ENCODE results near the gene HPN.
"Not testable (repeated sequence)": the region's sequence is repeated elsewhere in the genome, so short reads cannot be mapped to it uniquely, and the experiment has no call there.

HPN gene

DNA sequence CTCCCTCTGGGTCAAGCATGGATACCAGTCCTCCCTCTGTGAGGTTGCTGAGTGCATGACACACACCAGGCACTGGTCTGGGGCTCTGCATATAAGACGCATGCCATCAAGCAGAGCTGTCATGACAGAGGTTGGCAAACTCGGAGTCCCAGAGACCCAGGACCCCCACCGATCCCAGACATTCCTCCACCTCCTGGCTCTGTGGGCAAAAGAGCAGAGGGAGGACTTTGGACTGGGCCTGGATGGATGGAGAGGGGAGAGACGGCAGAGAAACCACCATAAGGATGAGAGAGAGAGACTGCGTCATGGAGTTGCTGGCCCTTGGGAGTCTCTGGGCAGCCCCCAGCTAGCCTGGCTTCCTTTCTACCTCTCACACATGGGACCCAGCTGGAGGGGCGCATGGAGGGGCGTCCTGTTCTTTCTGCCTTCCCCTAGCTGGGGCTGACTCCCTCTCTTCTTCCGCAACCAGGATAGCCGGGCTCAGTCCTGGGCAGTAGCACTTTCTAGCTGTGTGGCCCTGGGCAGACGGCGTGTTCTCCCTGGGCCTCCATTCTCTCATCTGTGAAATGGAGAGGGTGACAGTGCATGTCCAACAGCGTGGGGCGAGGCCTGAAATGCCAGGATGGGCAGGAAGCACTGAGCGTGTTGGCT is 1.6 kb downstream of the HPN start:
- no peak for DNase-seq (ENCODE audit: low spot score)

DNA sequence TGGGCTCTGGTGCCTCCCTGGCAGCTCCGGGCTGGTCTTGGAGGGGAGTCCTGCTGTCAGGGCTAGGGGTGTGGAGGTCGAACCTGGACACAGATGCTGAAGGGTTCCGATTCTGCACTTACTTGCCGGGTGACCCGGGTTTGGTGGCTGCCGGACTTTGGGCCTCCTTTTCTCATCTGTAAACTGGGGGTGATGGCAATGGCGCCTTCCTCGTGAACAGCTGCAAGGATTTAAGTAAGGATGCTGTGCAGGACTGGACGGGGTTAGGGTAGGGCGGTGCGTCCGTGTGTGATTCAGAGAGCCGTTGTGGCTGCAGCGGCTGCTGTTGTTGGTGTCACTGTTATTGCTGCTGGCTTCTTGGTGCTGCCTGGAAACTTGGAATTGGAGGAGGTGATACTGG is 2.4 kb downstream of the HPN start:
- DNase-seq (ENCODE audit: low spot score) = no peak

DNA sequence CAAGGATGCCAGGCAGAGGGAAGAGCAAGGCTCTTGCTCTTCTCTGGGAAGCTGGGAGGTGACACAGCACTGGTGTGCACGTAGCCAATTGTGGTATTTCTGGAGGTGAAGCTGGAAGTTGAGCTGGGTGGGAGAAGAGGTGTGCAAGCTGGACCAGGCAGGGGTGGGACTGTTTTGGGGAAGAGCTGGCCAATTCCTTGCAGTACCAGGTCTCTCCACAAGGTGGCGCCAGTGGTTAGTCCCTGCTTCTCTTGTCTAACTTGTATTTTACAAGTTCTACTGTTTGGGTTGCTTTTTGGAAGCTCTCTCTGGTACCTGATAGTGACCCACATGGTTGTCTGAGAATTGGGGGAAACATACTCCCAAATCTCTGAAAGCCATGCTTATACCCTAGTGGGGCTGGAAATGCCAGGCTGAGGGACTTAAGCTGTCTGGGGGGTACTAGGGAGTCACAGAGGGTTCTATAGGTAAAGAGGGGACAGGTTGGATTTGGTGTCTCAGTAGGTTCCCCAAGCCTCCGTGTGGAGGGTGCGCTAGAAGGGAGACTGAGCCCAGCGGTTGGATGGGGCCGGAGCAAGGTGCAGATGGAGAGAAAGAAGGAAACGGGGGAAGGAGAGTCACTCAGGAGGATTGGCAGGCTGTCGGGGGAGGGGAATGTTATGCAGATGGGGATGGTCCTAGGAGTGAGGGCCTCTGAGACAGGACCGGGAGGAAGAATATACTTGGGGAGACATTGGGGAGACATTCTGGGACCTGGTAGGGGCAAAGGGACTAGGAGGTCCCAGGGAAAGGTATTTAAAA is 3.0 kb downstream of the HPN start:
- DNase-seq (ENCODE audit: low spot score) = peak; percentile 78

GRCh38 chr19:35045667-35046300 is 4.3 kb downstream of the HPN start:
- peak; percentile 80 for DNase-seq (ENCODE audit: low spot score)

DNA sequence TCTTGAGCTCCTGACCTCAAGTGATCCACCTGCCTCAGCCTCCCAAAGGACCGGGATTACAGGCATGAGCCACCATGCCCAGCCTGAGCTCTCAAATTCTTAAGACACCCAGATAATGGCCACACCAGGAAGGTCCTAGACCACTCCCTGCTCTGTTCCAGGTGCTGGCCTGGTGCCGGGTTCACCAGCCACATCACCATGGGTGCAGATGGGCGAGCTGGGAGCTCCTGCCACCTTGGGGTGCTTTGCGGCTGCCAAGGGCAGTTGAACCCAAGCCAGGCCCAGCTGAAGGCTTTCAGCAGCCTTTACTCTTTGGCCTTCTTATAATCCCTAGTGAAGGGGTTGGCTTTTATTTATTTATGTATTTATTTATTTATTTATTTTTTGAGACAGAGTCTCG is 4.9 kb downstream of the HPN start:
- no peak for DNase-seq (ENCODE audit: low spot score)

DNA sequence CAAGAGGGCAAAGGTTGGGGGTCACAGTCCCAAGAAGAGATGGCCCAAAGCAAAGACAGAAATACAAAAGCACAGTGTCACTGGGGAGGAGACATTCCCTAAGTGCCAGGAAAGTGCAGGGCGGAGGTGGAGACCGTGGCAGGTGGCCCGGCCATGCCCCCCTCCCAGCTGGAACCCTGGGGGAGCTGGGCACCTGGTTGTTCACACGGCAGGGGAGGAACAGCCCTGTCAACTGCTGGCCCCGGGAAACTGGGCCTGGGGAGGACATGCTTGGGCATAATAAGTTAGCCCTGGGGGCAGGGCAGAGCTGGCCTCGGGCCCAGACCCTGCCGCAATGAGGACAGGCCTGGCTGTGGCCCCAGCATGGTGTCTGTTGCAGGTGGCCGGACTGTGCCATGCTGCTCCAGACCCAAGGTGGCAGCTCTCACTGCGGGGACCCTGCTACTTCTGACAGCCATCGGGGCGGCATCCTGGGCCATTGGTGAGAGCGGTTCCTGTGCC is 7.4 kb downstream of the HPN start:
- no peak for DNase-seq (ENCODE audit: low spot score)

DNA sequence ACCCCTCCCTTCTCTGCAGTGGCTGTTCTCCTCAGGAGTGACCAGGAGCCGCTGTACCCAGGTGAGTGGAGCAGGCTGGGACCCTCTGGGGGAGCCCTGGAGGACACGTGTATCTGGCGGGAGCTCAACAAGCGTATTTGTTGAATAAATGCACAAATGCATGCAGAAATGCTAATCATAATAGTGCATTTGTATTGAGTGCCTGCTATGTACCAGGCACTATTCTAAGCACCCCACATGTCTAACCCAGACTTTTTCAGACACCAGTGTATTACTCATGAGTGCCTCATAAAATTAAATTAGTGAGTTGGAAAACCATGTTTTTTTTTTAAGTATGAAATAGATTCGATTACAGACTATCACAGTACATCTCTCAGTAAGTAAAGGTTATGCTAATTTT is 7.9 kb downstream of the HPN start:
- DNase-seq (ENCODE audit: low spot score) = no peak

DNA sequence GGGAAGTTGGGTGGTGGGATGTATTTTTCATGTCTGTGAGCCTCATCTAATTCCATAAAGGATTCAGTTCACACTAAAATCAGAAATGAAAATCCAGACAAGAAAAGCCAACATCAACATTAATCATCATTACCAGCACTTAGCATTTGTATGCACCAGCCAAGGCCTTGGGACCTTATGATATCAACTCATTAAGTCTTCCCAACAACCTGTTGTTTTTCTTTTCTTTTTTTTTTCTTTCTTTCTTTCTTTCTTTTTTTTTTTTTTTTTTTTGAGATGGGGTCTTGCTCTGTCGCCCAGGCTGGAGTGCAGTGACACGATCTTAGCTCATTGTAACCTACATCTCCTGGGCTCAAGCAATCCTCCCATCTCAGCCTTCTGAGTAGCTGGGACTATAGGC is 9.1 kb downstream of the HPN start:
- not testable (repeated sequence) for DNase-seq (ENCODE audit: low spot score)

GRCh38 chr19:35051268-35051667 is 9.7 kb downstream of the HPN start:
- DNase-seq (ENCODE audit: low spot score) = not testable (repeated sequence)

DNA sequence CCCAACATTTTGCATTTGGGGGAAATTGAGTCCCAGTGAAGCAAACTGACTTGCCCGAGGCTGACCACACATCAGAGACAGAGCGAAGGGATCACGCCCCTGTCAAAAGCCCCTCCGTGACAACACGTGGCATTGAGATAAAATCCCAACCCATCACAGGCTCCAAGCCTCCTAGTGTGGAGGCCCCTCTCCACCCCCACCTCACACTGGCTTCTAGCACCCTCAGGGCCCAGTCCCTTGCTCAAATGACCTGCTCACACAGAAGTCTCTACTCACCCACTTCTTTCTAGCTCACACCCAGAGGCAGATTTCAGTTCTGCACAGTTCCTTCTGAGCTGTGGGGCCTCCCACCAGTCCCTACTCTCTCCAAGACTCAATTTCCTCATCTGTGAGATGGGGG is 10.3 kb downstream of the HPN start:
- DNase-seq (ENCODE audit: low spot score) = no peak

DNA sequence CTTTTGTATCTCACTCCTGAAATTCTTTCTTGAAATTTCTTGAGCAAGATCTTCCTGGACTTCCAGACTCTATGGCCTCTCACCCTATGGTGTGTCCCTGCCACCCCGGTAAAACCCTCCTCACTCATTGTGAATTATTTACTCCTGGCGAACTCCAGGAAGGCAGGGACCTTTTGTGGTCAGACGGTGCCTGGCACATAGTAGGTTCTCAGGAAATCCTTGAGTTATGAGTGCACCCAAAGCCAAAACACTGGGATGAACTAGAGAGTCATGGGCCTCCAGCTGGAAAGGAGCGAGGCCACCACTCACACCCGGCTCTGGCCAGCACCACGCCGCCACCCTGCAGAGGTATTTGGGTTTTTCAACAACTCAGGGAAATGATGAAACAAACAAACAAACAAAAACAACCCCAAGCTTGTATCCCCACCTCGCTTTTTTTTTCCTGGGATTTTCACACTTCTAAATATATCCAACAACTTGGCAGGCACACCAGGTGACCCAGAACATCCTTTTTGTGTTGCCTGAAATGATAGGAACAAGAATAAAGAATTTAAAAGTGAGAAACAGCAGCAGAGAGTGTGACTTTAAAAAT is 11.2 kb downstream of the HPN start:
- DNase-seq (ENCODE audit: low spot score) = no peak

DNA sequence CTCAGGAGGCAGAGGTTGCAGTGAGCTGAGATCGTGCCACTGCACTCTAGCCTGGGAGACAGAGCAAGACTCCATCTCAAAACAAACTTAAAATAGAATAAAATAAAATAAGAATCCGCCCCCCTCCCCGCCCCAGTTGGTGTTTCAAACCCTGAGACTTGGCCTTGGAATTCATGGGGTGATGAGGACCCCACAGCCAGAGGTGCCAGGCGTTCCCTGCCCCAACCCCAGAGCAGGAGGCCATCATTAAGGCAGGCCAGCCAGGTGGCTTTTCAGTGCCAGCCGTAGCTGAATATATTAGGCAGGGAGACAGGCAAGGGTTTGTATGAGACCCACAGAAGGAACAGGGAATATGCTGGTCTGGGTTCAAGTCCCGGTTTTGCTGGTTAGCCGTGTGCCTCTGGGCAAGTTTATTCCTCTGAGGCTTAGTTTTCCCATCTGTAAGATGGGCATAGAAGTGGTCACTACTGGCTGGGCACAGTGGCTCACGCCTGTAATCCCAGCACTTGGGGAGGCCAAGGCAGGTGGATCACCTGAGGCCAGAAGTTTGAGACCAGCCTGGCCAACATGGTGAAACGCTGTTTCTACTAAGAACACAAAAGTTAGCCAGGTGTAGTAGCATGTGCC is 12.3 kb downstream of the HPN start:
- no peak for DNase-seq (ENCODE audit: low spot score)

GRCh38 chr19:35054626-35055025 is 13.1 kb downstream of the HPN start:
- DNase-seq (ENCODE audit: low spot score) = no peak

DNA sequence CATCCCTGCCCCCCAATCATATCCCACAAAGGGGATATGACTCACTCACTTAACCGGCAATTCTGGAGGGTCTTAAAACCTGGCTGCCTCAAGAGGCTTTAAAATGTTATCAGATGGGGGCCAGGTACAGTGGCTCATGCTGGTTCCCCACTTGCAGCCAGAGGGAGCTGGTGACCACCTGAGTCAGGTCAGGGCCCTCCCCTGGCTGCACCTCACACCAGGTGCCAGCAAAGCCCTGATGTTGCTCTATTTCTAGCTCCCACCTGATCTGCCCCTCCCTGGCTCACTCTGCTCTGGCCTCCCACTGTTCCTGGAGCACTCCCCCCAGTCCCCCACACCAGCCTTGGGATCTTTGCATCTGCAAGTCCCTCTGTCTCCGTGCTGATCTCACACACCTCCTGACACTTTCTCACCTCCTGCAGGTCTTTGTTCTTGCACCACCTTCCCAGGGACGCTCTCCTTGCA is 14.2 kb downstream of the HPN start:
- DNase-seq (ENCODE audit: low spot score) = no peak

- DNase-seq (ENCODE audit: low spot score) = no peak
These were observed 15.1 kb downstream of the HPN start for GRCh38 chr19:35056513-35057063.

DNA sequence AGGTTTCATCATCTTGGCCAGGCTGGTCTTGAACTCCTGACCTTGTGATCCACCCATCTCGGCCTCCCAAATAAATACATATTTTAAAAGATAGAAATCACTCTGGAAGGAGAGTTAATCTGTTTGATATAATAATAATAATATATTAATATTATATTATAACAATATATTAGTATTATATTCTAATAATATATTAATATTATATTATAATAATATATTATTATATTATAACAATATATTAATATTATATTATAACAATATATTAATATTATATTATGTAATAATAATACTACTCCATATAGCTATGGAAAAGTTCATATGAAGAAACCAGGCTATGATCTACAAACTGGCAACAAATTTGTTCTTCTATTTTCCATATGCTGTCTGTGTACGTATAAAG is 16.8 kb downstream of the HPN start:
- no peak for DNase-seq (ENCODE audit: low spot score)

GRCh38 chr19:35059006-35059798 is 17.7 kb downstream of the HPN start:
- no peak for DNase-seq (ENCODE audit: low spot score)

- DNase-seq (ENCODE audit: low spot score) = no peak
These were observed 18.2 kb downstream of the HPN start for GRCh38 chr19:35059799-35060091.

DNA sequence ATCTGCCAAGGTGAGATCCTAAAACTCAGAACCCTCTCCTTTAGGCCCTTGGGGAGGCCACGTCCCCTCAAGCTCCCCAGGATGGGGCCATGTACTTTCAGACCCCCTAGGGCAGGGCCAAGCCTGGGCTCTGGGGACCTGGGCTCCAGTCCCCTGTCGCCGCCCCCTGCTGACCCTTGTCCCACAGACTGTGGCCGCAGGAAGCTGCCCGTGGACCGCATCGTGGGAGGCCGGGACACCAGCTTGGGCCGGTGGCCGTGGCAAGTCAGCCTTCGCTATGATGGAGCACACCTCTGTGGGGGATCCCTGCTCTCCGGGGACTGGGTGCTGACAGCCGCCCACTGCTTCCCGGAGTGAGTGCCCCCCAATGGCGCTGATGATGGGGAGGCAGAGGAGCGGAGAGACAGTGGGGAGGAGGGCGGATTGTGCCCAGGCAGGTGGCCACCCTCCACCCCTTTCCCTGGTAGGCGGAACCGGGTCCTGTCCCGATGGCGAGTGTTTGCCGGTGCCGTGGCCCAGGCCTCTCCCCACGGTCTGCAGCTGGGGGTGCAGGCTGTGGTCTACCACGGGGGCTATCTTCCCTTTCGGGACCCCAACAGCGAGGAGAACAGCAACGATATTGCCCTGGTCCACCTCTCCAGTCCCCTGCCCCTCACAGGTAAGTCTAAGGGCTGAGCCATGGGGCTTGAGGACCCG is 18.8 kb downstream of the HPN start:
- no peak for DNase-seq (ENCODE audit: low spot score)

- DNase-seq (ENCODE audit: low spot score) = no peak
These were observed 20.3 kb downstream of the HPN start for GRCh38 chr19:35061583-35062373.
